ENCODE results near the gene ZNF99. TPM values are rescaled to one million over a fixed set of nuclear protein-coding genes. Genes with fewer than 3 reads are reported as not detected.
"Not testable (repeated sequence)": the region's sequence is repeated elsewhere in the genome, so short reads cannot be mapped to it uniquely, and the experiment has no call there.

ZNF99 gene
- total RNA-seq, 4 donors from 2014 or later, result 0.26 to 0.55 (median 0.43) TPM; not detected in 1

DNA sequence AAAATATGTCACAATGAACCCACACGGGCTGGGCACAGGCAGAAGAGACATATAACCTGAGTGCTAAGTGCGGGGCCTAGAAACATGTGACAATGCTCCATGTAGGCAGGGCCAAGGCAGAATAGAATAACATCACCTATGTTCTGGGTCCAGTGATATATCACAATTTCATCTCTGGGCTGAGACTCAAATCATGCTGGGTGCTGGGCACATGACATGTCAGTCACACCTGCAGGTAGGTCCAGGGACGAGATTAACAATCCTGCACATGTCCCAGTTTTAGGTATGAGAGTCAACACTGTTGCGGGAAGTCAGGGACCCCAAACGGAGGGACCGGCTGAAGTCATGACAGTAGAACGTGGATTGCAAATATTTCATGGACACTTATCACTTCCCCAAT, 50.3 kb downstream of the ZNF99 start:
- Histone ChIP-seq H3K27me3 (no peaks in the 10 kb centered on the region), H3K4me1 (no peaks in the 10 kb centered on the region), H3K36me3 (no peaks in the 10 kb centered on the region), H3K9me3 (no peaks in the 10 kb centered on the region), H3K27ac (no peak overlapping the region), H3K4me3 (no peak overlapping the region)
- intact Hi-C loops (cut with DNase I; ENCODE audit: low total_unique reads), result no loop called here
- TF ChIP-seq POLR2A (IDR thresholded peaks at IDR 0.05) (no peak), CTCF (IDR thresholded peaks at IDR 0.05) (no peak)
- DNase-seq, result no peak

DNA sequence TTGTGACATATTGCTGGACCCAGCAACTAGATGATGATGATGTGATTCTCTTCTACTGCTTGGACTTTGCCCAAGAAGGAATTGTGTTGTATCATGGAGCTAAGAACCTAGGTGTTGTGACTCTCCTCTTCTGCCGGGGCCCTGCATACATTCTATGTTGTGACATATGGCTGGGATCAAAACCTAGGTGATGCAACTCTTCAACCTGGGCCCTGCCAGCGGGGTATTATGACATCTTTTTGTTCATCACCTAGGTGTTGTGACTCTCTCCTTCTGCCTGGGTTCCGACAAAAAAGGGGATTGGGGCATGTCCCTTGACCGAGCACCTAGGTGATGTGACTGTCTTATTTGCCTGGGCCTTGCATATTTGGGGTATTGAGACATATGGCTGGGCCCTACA, 55.7 kb downstream of the ZNF99 start:
- H3K9me3 ChIP-seq; H3K4me1 ChIP-seq; DNase-seq; H3K27ac ChIP-seq; H3K4me3 ChIP-seq; H3K36me3 ChIP-seq; H3K27me3 ChIP-seq; intact Hi-C loops (cut with DNase I; ENCODE audit: low total_unique reads): not testable (repeated sequence)

DNA sequence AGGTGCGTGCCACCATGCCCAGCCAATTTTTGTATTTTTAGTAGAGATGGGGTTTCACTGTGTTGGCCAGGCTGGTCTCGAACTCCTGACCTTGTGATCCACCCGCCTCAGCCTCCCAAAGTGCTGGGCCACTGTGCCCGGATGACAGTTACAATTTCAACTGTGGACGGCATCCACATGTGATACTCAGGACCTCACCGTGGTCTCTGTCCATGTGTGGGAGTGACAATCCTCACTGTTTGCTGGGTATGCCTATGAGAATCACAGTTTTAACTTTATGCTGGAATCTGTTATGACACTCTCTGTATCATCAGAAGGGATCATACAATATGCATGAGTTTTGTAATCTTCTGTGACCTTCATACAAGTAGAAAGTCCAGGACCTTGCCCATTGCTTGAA, 62.4 kb downstream of the ZNF99 start:
- H3K27ac ChIP-seq; H3K27me3 ChIP-seq; H3K9me3 ChIP-seq; H3K4me3 ChIP-seq; H3K36me3 ChIP-seq; H3K4me1 ChIP-seq; DNase-seq; intact Hi-C loops (cut with DNase I; ENCODE audit: low total_unique reads): not testable (repeated sequence)

DNA sequence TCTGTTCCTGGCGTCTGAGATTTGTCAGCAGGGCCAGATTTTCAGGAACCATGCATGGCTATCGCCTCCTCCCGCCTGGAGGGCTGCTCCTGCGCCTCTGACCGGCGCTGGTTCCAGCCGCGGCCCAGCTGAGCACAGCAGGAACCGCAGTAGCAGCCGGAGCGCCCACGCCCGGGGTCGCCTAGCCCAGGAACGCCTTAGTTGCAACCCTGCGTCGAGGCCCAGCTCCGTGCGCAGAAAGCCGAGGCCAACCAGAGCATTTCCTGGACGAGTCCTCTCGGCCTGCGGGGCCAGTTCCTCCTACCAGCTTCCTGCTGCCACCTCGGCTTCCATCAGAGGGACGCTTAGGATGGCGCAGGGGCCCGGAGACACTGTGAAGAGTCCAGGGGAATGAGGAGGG, 75.0 kb downstream of the ZNF99 start:
- no peaks in the 10 kb centered on the region for H3K4me1 ChIP-seq
- TF ChIP-seq POLR2A (IDR thresholded peaks at IDR 0.05) (no peak), CTCF (IDR thresholded peaks at IDR 0.05) (no peak)

GRCh38 chr19:22703096-22703495, 80.9 kb downstream of the ZNF99 start:
- H3K4me3 ChIP-seq; H3K27me3 ChIP-seq; H3K9me3 ChIP-seq; H3K4me1 ChIP-seq; DNase-seq; H3K36me3 ChIP-seq; H3K27ac ChIP-seq; intact Hi-C loops (cut with DNase I; ENCODE audit: low total_unique reads): not testable (repeated sequence)

More for the DNA sequence above, 75.0 kb downstream of the ZNF99 start:
- intact Hi-C loops (cut with DNase I; ENCODE audit: low total_unique reads), result no loop called here
- Histone ChIP-seq H3K27ac (no peak overlapping the region), H3K36me3 (no peaks in the 10 kb centered on the region), H3K9me3 (no peaks in the 10 kb centered on the region), H3K27me3 (no peaks in the 10 kb centered on the region), H3K4me3 (no peak overlapping the region)
- DNase-seq, result no peak

DNA sequence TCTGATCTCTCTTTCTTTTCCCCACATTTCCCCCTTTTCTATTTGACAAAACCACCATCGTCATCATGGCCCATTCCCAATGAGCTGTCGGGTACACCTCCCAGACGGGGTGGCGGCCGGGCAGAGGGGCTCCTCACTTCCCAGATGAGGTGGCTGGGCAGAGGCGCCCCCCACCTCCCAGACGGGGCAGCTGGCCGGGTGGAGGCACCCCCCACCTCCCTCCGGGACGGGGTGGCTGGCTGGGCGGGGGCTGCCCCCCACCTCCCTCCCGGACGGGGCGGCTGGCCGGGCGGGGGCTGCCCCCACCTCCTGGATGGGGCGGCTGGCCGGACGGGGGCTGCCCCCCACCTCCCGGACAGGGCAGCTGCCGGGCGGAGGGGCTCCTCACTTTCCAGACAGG, 81.3 kb downstream of the ZNF99 start:
- H3K27ac ChIP-seq; H3K4me1 ChIP-seq; H3K36me3 ChIP-seq; intact Hi-C loops (cut with DNase I; ENCODE audit: low total_unique reads); H3K9me3 ChIP-seq; DNase-seq; H3K4me3 ChIP-seq; H3K27me3 ChIP-seq: not testable (repeated sequence)

Small RNA genes within 50 kb of the gene (small RNA-seq; reads per million reads assigned to genes)
- gene AC008626.1, result not detected
- not detected for gene AC008626.2

Other genes starting within 250 kb of the ZNF99 start
- gene ZNF492, start 149.8 kb downstream of the ZNF99 start, total RNA-seq, result 1 to 10 TPM in 1 of 4 donors, under 1 TPM in 2, not detected in 1; 0.51 to 2.9 (median 0.95) TPM
- gene ZNF723, start 48.1 kb upstream of the ZNF99 start, total RNA-seq, result not detected
- gene ZNF728, start 219.0 kb upstream of the ZNF99 start, total RNA-seq, result 1 to 10 TPM in 3 of 4 donors, under 1 TPM in 1; 0.76 to 6.4 (median 3.7) TPM

Measured in uterus (tissue), 4 donors.